Smooth muscle cell (in vitro differentiated cells): Measurements from ENCODE around the gene SPATA6L. TPM values are rescaled to one million over a fixed set of nuclear protein-coding genes. Genes with fewer than 3 reads are reported as not detected.

ENCODE experiments used
- DNase-seq: peaks from one replicate; lab custom pipeline; 2025; ENCODE audit not compliant: unreplicated experiment; lab: John Stamatoyannopoulos, UW
- H2AFZ ChIP-seq: fragments of 200-600 bp; sonication (generic); 2 replicates; pipeline ENCODE4 v1.6.0; 2016; ENCODE audit warnings: antibody characterized with exemption, low read depth, mild to moderate bottlenecking
- H3F3A ChIP-seq: fragments of 200-600 bp; sonication (generic); 2 replicates; pipeline ENCODE4 v1.6.0; 2017; ENCODE audit warnings: antibody characterized with exemption, low read depth
- H3K27ac ChIP-seq: fragments of 200-600 bp; sonication (generic); 2 replicates; pipeline ENCODE4 v1.5.1; 2016; ENCODE audit warnings: low read depth, mild to moderate bottlenecking
- H3K27me3 ChIP-seq: fragments of 200-600 bp; sonication (generic); 2 replicates; pipeline ENCODE4 v1.6.1; 2016; ENCODE audit warnings: low read depth, mild to moderate bottlenecking
- H3K36me3 ChIP-seq: fragments of 200-600 bp; sonication (generic); 2 replicates; pipeline ENCODE4 v1.5.1; 2016; ENCODE audit warnings: low read depth
- H3K4me1 ChIP-seq: fragments of 200-600 bp; sonication (generic); 2 replicates; pipeline ENCODE4 v1.5.1; 2016; ENCODE audit warnings: low read depth
- H3K4me2 ChIP-seq: fragments of 200-600 bp; sonication (generic); 2 replicates; pipeline ENCODE4 v1.6.0; 2016; ENCODE audit warnings: mild to moderate bottlenecking
- H3K4me3 ChIP-seq: fragments of 200-600 bp; sonication (generic); 2 replicates; pipeline ENCODE4 v1.5.1; 2016; ENCODE audit warnings: mild to moderate bottlenecking
- H3K79me2 ChIP-seq: fragments of 200-600 bp; sonication (generic); 2 replicates; pipeline ENCODE4 v1.6.0; 2016; ENCODE audit warnings: low read depth, mild to moderate bottlenecking
- H3K9ac ChIP-seq: fragments of 200-600 bp; sonication (generic); 2 replicates; pipeline ENCODE4 v1.6.0; 2016; ENCODE audit warnings: low read depth
- H3K9me3 ChIP-seq: fragments of 200-600 bp; sonication (generic); replicated peaks from 2 replicates; pipeline ENCODE4 v1.5.1; 2016; ENCODE audit warnings: low read depth
- H4K20me1 ChIP-seq: fragments of 200-600 bp; sonication (generic); 2 replicates; pipeline ENCODE4 v1.6.0; 2016; ENCODE audit warnings: low read depth
- WGBS: methylation state at CpG from one replicate; pipeline ENCODE4 v1.1.7; 2016; ENCODE audit warnings: low lambda C conversion rate; 5-methylcytosine and 5-hydroxymethylcytosine counted together
- polyA plus RNA-seq: library from polyadenylated mRNA; unstranded; fragments of >200 nt; fragmentation: Nextera tagmentation; extraction: Ambion mirVana; gene quantifications from 2 replicates; pipeline ENCODE4 v1.2.1, GENCODE V29; 2016
- total RNA-seq: library from RNA; depleted of rRNA; stranded (reverse); fragments of >200 nt; gene quantifications from 2 replicates; pipeline ENCODE4 v1.2.3, GENCODE V29; 2014
- TF ChIP-seq, protein P1 (sequence below): fragments of 200-600 bp; sonication (generic); IDR thresholded peaks from 2 replicates; pipeline ENCODE4 v1.5.1; 2017; ENCODE audit warnings: borderline replicate concordance, mild to moderate bottlenecking, antibody characterized with exemption; ENCODE audit not compliant: insufficient read depth, poor library complexity, severe bottlenecking

Gene SPATA6L
- total and polyA plus RNA-seq, 2 experiments from 2014 or later = 0.57 to 0.67 TPM

DNA sequence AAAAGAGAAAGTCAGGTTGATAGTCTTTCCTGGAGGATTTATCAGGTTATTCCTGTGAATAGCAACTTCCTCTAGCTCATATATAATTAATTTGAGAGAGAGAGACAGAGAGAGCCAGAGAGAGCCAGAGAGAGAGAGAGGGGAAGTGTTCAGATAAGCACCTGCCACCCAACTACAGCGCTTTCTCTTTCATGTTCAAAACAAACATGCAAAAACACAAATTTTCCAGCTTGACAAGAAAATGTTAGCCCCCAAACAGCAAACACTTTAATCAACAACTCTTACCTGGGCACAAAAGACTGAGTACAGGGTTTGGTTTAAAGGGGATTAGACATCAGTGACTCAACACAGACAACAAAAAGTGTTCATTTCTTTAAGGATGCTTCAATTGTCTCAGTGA is 65.9 kb downstream of the SPATA6L start:
- TF ChIP-seq, protein P1, sequence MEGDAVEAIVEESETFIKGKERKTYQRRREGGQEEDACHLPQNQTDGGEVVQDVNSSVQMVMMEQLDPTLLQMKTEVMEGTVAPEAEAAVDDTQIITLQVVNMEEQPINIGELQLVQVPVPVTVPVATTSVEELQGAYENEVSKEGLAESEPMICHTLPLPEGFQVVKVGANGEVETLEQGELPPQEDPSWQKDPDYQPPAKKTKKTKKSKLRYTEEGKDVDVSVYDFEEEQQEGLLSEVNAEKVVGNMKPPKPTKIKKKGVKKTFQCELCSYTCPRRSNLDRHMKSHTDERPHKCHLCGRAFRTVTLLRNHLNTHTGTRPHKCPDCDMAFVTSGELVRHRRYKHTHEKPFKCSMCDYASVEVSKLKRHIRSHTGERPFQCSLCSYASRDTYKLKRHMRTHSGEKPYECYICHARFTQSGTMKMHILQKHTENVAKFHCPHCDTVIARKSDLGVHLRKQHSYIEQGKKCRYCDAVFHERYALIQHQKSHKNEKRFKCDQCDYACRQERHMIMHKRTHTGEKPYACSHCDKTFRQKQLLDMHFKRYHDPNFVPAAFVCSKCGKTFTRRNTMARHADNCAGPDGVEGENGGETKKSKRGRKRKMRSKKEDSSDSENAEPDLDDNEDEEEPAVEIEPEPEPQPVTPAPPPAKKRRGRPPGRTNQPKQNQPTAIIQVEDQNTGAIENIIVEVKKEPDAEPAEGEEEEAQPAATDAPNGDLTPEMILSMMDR = no peak
- no peak overlapping the region for H3K4me3 ChIP-seq
- no peak overlapping the region for H3K9ac ChIP-seq
- H2AFZ ChIP-seq = no peak overlapping the region
- H3K9me3 ChIP-seq = no peaks in the 10 kb centered on the region
- WGBS = 100% methylated on average over 1 of the region's 1 CpG
- no peak overlapping the region for H3K4me2 ChIP-seq
- H3F3A ChIP-seq = no peaks in the 10 kb centered on the region
- no peaks in the 10 kb centered on the region for H3K36me3 ChIP-seq
- H3K27me3 ChIP-seq = no peaks in the 10 kb centered on the region
- no peaks in the 10 kb centered on the region for H4K20me1 ChIP-seq
- no peak for DNase-seq
- H3K4me1 ChIP-seq = peaks cover 4% of the 10 kb centered on the region
- H3K27ac ChIP-seq = no peak overlapping the region
- no peaks in the 10 kb centered on the region for H3K79me2 ChIP-seq

DNA sequence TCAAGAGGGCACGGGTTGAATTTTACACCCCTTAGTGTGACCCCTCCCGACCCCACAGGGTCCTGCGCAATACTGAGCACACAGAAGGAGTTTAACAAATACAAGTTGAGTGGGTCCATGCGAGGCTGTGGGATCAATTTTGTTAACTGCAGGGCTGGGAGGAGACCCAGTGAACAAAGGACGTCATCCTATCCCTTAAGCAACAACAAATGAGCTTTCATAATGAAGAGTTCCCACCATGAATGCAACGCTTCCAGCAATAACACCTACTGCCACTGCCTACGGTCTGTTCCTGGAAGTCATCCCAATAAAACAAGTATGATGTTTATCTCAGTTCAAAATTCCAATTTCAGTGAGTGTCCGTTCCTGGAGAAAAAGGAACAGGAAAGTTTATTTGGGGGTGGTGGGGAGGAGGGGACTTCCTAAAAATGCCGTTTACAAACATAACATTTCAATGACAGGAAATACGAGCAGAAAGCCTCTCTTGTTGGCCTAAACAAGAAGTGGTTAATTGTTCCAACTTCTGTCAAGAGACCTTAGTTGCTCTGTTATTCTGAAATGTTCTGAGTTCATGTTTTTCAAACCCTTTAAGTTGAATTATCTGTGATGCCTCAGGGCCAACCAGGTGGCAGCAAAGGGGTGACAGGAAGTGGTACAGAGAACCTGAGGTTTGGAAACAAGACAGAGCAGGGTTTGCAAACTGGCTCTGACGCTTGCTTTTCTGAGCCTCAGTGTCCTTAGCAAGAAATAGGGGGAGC is 69.9 kb downstream of the SPATA6L start:
- H2AFZ ChIP-seq = no peak overlapping the region
- WGBS = 85% methylated on average over 11 of the region's 11 CpGs

DNA sequence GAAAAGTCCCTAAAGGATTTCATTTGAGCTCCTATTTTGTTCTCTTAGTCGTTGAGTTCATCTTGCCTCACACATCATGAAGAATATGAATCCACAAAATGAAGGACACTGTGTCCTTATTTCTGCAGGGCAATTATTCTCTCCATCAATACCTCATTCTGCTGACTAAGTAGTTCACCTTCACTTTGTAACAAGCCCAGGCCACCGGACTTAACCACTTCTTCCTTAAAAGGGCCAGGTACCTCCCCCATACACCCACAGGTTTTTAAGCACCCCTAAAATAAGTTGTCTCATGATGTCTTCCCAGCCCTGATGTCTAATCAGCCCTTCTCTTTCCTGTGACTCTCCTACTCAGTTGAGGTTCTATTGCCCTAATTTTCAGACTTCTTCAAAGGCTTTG is 71.3 kb downstream of the SPATA6L start:
- H3F3A ChIP-seq = no peaks in the 10 kb centered on the region
- no peak overlapping the region for H3K27ac ChIP-seq
- no peak overlapping the region for H3K4me2 ChIP-seq
- H3K4me1 ChIP-seq = peaks cover 4% of the 10 kb centered on the region
- no peak for DNase-seq
- H3K9ac ChIP-seq = no peak overlapping the region
- H4K20me1 ChIP-seq = no peaks in the 10 kb centered on the region
- TF ChIP-seq, protein P1 = no peak
- no peaks in the 10 kb centered on the region for H3K79me2 ChIP-seq
- H3K27me3 ChIP-seq = no peaks in the 10 kb centered on the region
- H3K36me3 ChIP-seq = no peaks in the 10 kb centered on the region
- 71% methylated on average over 2 of the region's 2 CpGs for WGBS
- H3K9me3 ChIP-seq = no peaks in the 10 kb centered on the region
- H2AFZ ChIP-seq = no peak overlapping the region
- no peak overlapping the region for H3K4me3 ChIP-seq

More for the DNA sequence above, 69.9 kb downstream of the SPATA6L start:
- H3K4me1 ChIP-seq = peaks cover 4% of the 10 kb centered on the region
- no peak overlapping the region for H3K27ac ChIP-seq
- no peaks in the 10 kb centered on the region for H3K27me3 ChIP-seq
- no peak overlapping the region for H3K4me3 ChIP-seq
- no peaks in the 10 kb centered on the region for H3K36me3 ChIP-seq
- no peak overlapping the region for H3K4me2 ChIP-seq
- DNase-seq = no peak
- H3K9ac ChIP-seq = no peak overlapping the region
- no peaks in the 10 kb centered on the region for H4K20me1 ChIP-seq
- H3K9me3 ChIP-seq = no peaks in the 10 kb centered on the region
- no peaks in the 10 kb centered on the region for H3F3A ChIP-seq
- H3K79me2 ChIP-seq = no peaks in the 10 kb centered on the region
- TF ChIP-seq, protein P1 = no peak

DNA sequence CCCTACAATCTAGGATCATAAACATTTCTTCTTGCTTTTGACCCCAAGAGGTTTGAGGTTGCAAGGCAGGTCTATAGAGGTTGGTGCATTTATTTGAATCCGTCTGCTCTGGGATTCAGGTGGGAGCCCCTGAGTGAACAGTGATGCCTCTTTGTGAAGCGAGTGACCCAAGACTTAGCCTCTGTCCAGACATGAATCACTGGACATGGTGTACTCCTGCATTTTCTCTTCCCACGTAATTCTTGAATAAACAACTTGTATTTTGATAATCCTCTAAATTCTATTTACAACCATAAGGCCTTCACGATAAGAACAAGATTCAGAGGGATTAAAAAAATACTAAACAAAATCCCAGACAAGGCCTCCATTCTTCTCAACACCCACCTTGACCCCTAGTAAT is 71.7 kb downstream of the SPATA6L start:
- H2AFZ ChIP-seq = no peak overlapping the region
- H3K9me3 ChIP-seq = no peaks in the 10 kb centered on the region
- no peaks in the 10 kb centered on the region for H3K36me3 ChIP-seq
- no peak overlapping the region for H3K27ac ChIP-seq
- no peak overlapping the region for H3K9ac ChIP-seq
- no peaks in the 10 kb centered on the region for H3F3A ChIP-seq
- no peak overlapping the region for H3K4me2 ChIP-seq
- no peak for DNase-seq
- TF ChIP-seq, protein P1 = no peak
- no peaks in the 10 kb centered on the region for H4K20me1 ChIP-seq
- peaks cover 4% of the 10 kb centered on the region for H3K4me1 ChIP-seq
- no peaks in the 10 kb centered on the region for H3K79me2 ChIP-seq
- no peaks in the 10 kb centered on the region for H3K27me3 ChIP-seq
- no peak overlapping the region for H3K4me3 ChIP-seq
- 48% methylated on average over 4 of the region's 4 CpGs for WGBS
